HFFc6 (cell line): ENCODE data around the gene B3GNT4. TPM values are rescaled to one million over a fixed set of nuclear protein-coding genes. Genes with fewer than 3 reads are reported as not detected.

Source experiments
- DNase-seq: peaks from one replicate; pipeline ENCODE4 v3.0.0-alpha.2; 2018
- H3K27ac Mint-ChIP-seq: 2 replicates; pipeline ENCODE4 v1.8.0; 2020; ENCODE audit warnings: mild to moderate bottlenecking, mixed read lengths
- H3K27me3 Mint-ChIP-seq: 2 replicates; pipeline ENCODE4 v1.8.0; 2021; ENCODE audit warnings: mild to moderate bottlenecking, moderate library complexity, mixed read lengths; ENCODE audit not compliant: insufficient read depth
- H3K36me3 Mint-ChIP-seq: 2 replicates; pipeline ENCODE4 v1.8.0; 2021; ENCODE audit warnings: low read depth, mixed read lengths
- H3K4me1 Mint-ChIP-seq: 2 replicates; pipeline ENCODE4 v1.8.0; 2020; ENCODE audit warnings: low read depth, mixed read lengths
- H3K4me3 Mint-ChIP-seq: 2 replicates; pipeline ENCODE4 v1.8.0; 2020; ENCODE audit warnings: mild to moderate bottlenecking, moderate library complexity, mixed read lengths
- H3K9me3 Mint-ChIP-seq: 2 replicates; pipeline ENCODE4 v1.8.0; 2020; ENCODE audit warnings: mild to moderate bottlenecking, mixed read lengths
- total RNA-seq, 6 experiments: library from RNA; stranded (reverse); fragmentation: NEBNext Ultra II Directional; extraction: Animal tissue kit (Norgen Biotek cat#: 25700); gene quantifications; 2 replicates in 1 of 6; 3 replicates in 5 of 6; pipeline ENCODE4 v1.2.3, GENCODE V29; 2021
- TF ChIP-seq, protein P1 (sequence below): fragments of 200-600 bp; sonication (generic); IDR thresholded peaks from 2 replicates; pipeline ENCODE4 v1.5.0; 2021; ENCODE audit warnings: antibody characterized with exemption, mild to moderate bottlenecking

B3GNT4 gene
- total RNA-seq, 6 experiments from 2014 or later: 0.13 to 0.14 TPM; not detected in 4

GRCh38 chr12:122204167-122205052, 901 bp downstream of the B3GNT4 start:
- TF ChIP-seq, protein P1, sequence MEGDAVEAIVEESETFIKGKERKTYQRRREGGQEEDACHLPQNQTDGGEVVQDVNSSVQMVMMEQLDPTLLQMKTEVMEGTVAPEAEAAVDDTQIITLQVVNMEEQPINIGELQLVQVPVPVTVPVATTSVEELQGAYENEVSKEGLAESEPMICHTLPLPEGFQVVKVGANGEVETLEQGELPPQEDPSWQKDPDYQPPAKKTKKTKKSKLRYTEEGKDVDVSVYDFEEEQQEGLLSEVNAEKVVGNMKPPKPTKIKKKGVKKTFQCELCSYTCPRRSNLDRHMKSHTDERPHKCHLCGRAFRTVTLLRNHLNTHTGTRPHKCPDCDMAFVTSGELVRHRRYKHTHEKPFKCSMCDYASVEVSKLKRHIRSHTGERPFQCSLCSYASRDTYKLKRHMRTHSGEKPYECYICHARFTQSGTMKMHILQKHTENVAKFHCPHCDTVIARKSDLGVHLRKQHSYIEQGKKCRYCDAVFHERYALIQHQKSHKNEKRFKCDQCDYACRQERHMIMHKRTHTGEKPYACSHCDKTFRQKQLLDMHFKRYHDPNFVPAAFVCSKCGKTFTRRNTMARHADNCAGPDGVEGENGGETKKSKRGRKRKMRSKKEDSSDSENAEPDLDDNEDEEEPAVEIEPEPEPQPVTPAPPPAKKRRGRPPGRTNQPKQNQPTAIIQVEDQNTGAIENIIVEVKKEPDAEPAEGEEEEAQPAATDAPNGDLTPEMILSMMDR: no peak
- Mint-ChIP-seq H3K4me1 (peaks cover 5% of the 10 kb centered on the region; the same call in 1 of the 2 replicates), H3K36me3 (peaks cover 13% of the 10 kb centered on the region), H3K9me3 (no peaks in the 10 kb centered on the region), H3K27me3 (peaks cover 24% of the 10 kb centered on the region), H3K27ac (no peak overlapping the region), H3K4me3 (peak overlapping the region; percentile 23)
- no peak for DNase-seq

- DNase-seq: no peak
- Mint-ChIP-seq H3K36me3 (peaks cover 13% of the 10 kb centered on the region), H3K27ac (no peak overlapping the region; the same call in 1 of the 2 replicates), H3K4me3 (peak overlapping the region; percentile 23), H3K4me1 (no peaks in the 10 kb centered on the region), H3K9me3 (no peaks in the 10 kb centered on the region), H3K27me3 (peaks cover 24% of the 10 kb centered on the region)
- TF ChIP-seq, protein P1: no peak
Measured at GRCh38 chr12:122205053-122205925, 1.8 kb downstream of the B3GNT4 start.

DNA sequence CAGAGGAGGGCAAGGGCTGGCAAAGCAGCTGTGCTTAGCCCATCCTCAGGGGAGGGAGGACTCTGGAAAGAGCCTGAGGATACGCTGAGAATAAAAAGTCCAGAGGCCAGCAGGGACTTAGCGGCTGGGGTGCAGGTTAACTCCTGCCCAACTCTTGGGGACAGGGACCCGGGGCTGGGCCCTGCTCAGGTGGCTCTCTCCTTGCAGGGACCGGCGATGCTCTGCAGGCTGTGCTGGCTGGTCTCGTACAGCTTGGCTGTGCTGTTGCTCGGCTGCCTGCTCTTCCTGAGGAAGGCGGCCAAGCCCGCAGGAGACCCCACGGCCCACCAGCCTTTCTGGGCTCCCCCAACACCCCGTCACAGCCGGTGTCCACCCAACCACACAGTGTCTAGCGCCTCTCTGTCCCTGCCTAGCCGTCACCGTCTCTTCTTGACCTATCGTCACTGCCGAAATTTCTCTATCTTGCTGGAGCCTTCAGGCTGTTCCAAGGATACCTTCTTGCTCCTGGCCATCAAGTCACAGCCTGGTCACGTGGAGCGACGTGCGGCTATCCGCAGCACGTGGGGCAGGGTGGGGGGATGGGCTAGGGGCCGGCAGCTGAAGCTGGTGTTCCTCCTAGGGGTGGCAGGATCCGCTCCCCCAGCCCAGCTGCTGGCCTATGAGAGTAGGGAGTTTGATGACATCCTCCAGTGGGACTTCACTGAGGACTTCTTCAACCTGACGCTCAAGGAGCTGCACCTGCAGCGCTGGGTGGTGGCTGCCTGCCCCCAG, 2.8 kb downstream of the B3GNT4 start:
- H3K9me3 Mint-ChIP-seq: no peaks in the 10 kb centered on the region
- H3K36me3 Mint-ChIP-seq: peaks cover 13% of the 10 kb centered on the region
- H3K27ac Mint-ChIP-seq: no peak overlapping the region
- no peak overlapping the region for H3K4me3 Mint-ChIP-seq
- DNase-seq: no peak
- H3K4me1 Mint-ChIP-seq: no peaks in the 10 kb centered on the region
- TF ChIP-seq, protein P1: no peak
- H3K27me3 Mint-ChIP-seq: peaks cover 24% of the 10 kb centered on the region

- no peaks in the 10 kb centered on the region for H3K9me3 Mint-ChIP-seq
- no peak overlapping the region for H3K27ac Mint-ChIP-seq
Measured at GRCh38 chr12:122206976-122207375, 3.5 kb downstream of the B3GNT4 start.

More at GRCh38 chr12:122206976-122207375, 3.5 kb downstream of the B3GNT4 start:
- H3K36me3 Mint-ChIP-seq: peaks cover 13% of the 10 kb centered on the region
- peaks cover 24% of the 10 kb centered on the region for H3K27me3 Mint-ChIP-seq
- DNase-seq: no peak
- TF ChIP-seq, protein P1: no peak
- no peaks in the 10 kb centered on the region for H3K4me1 Mint-ChIP-seq
- H3K4me3 Mint-ChIP-seq: no peak overlapping the region
